Adrenal gland (tissue), 12 donors: ENCODE data around the gene SAV1. TPM values are rescaled to one million over a fixed set of nuclear protein-coding genes. Genes with fewer than 3 reads are reported as not detected.
A peak's percentile ranks its signal among the peaks of the same experiment; 100 is the strongest.

Experiments used
- DNase-seq, 7 donors: peaks; one replicate each; pipeline ENCODE4 v3.0.0-alpha.2; 2019 to 2020
- H3K27ac ChIP-seq, 5 donors: fragments of 200-600 bp; sonication (generic) in 4 of 5; 1 replicate in 3 of 5; 2 replicates in 2 of 5; pipeline versions ENCODE4 v1.5.1 to v1.8.0; 2016 to 2020; ENCODE audit warnings: mild to moderate bottlenecking in 1 of 5
- H3K27me3 ChIP-seq: fragments of 200-600 bp; 2 replicates; pipeline ENCODE4 v1.8.0; 2021
- H3K36me3 ChIP-seq, 2 donors: fragments of 200-600 bp; replicated peaks in 1 of 2; 1 replicate in 1 of 2; 2 replicates in 1 of 2; pipeline versions ENCODE4 v1.5.1 to v1.8.0; 2018 to 2022
- H3K4me1 ChIP-seq, 2 donors: fragments of 200-600 bp; replicated peaks in 1 of 2; 1 replicate in 1 of 2; 2 replicates in 1 of 2; pipeline versions ENCODE4 v1.5.1 to v1.8.0; 2018 to 2021
- H3K4me3 ChIP-seq, 4 donors: fragments of 200-600 bp; sonication (generic) in 3 of 4; one replicate each; pipeline ENCODE4 v1.5.1; 2016 to 2018
- H3K9me3 ChIP-seq, 3 donors: fragments of 200-600 bp; sonication (generic) in 1 of 3; replicated peaks in 1 of 3; 1 replicate in 2 of 3; 2 replicates in 1 of 3; pipeline versions ENCODE4 v1.5.1 to v1.8.0; 2016 to 2021
- CTCF ChIP-seq, 6 experiments: fragments of 450-650 bp in 4 of 6; fragments of 200-600 bp in 2 of 6; sonication (generic) in 1 of 6; IDR thresholded peaks; 1 replicate in 5 of 6; 2 replicates in 1 of 6; pipeline versions ENCODE4 v1.5.1 to v1.8.0; 2016 to 2021; ENCODE audit warnings: antibody characterized with exemption in 6 of 6, mild to moderate bottlenecking in 2 of 6, moderate library complexity in 1 of 6
- POLR2A ChIP-seq, 2 donors: fragments of 450-650 bp; IDR thresholded peaks; one replicate each; pipeline ENCODE4 v1.6.1; 2017; ENCODE audit warnings: antibody characterized with exemption in 2 of 2, mild to moderate bottlenecking in 2 of 2, moderate library complexity in 1 of 2
- WGBS, 4 donors: extraction: QIAGEN DNeasy Blood & Tissue Kit in 2 of 4; methylation state at CpG; one replicate each; pipeline versions ENCODE4 v1.1.5 to v1.1.7; 2013 to 2017; 5-methylcytosine and 5-hydroxymethylcytosine counted together
- intact Hi-C, 2 donors: fragments of 100-400 bp; cut with DNase I; formaldehyde crosslinking; loops; one replicate each; pipeline versions ENCODE4 v1.14.1 to v1.15.0; 2022 to 2023
- polyA plus RNA-seq, 3 donors: library from polyadenylated mRNA; stranded (reverse); fragments of 200-250 nt in 2 of 3; fragments of 350-450 nt in 1 of 3; fragmentation: Illumina TruSeq in 1 of 3; extraction: RNeasy Lipid Tissue Mini Kit (QIAGEN cat#74804) in 1 of 3; gene quantifications; one replicate each; pipeline ENCODE4 v1.2.3, GENCODE V29; 2013 to 2014
- total RNA-seq, 9 donors: library from RNA; depleted of rRNA in 4 of 9; stranded (reverse); fragments of >200 nt in 4 of 9; fragments of 120-200 nt in 1 of 9; fragmentation: NEBNext Ultra II Directional in 1 of 9; extraction: Animal tissue kit (Norgen Biotek cat#: 25700) in 1 of 9; gene quantifications; one replicate each; pipeline versions ENCODE4 v1.1.0 to v1.2.4, GENCODE V29; 2013 to 2023
- donor health status: healthy with polysubstance abuse.
- donor health status: Bipolar disorder and iron deficiency.
- donor health status: DM: yes; HTN: yes; CAD: no.
- donor health status: DM: no; HTN: no; CAD: no.
- donor health status: DM: no; HTN: no; CAD: no.
- donor health status: DM: yes; HTN: yes; CAD: no.

The SAV1 gene
- total and polyA plus RNA-seq, 12 donors, result 14.8 to 39.2 (median 26.9) TPM

- Histone ChIP-seq H3K27me3 (no peaks in the 10 kb centered on the region), H3K36me3 (peaks cover 0 to under 1% of the 10 kb centered on the region in 2 donors), H3K9me3 (no peaks in the 10 kb centered on the region), H3K4me1 (peaks cover 7 to 33% of the 10 kb centered on the region in 2 donors), H3K27ac (no peak overlapping the region), H3K4me3 (no peak overlapping the region)
- TF ChIP-seq CTCF (IDR thresholded peaks at IDR 0.05), result no peak
- TF ChIP-seq POLR2A (IDR thresholded peaks at IDR 0.05), result no peak
- intact Hi-C loops, result no loop called here
- peak in 3 of 7 donors; percentile 27 to 62 (median 35) for DNase-seq
- WGBS, 4 donors, result 82 to 94% (median 89%) methylated on average over 6 of the region's 6 CpGs
These were observed 8.7 kb downstream of the SAV1 start for GRCh38 chr14:50659327-50659974.

- peak overlapping the region in 3 of 5 donors; percentile 8 to 68 (median 52) for H3K27ac ChIP-seq
- DNase-seq, result peak in 1 of 7 donors; percentile 22
- peak overlapping the region in 1 of 4 donors; percentile 10 for H3K4me3 ChIP-seq
- no peaks in the 10 kb centered on the region for H3K36me3 ChIP-seq
- no peak for TF ChIP-seq POLR2A (IDR thresholded peaks at IDR 0.05)
- TF ChIP-seq CTCF (IDR thresholded peaks at IDR 0.05), result no peak
- WGBS, 4 donors, result 40 to 51% (median 44%) methylated on average over 6 of the region's 6 CpGs
- H3K27me3 ChIP-seq, result no peaks in the 10 kb centered on the region
- peaks cover 6 to 23% of the 10 kb centered on the region in 2 donors for H3K4me1 ChIP-seq
- intact Hi-C loops, result no loop called here
- no peaks in the 10 kb centered on the region for H3K9me3 ChIP-seq
These were observed 9.9 kb downstream of the SAV1 start for GRCh38 chr14:50658203-50658602.

- TF ChIP-seq CTCF (IDR thresholded peaks at IDR 0.05) (no peak), POLR2A (IDR thresholded peaks at IDR 0.05) (no peak)
- Histone ChIP-seq H3K4me3 (peak overlapping the region in 1 of 4 donors; percentile 10), H3K27ac (peak overlapping the region in 3 of 5 donors; percentile 8 to 68 (median 52)), H3K4me1 (peaks cover 6 to 23% of the 10 kb centered on the region in 2 donors), H3K9me3 (no peaks in the 10 kb centered on the region), H3K36me3 (no peaks in the 10 kb centered on the region), H3K27me3 (no peaks in the 10 kb centered on the region)
- WGBS, 4 donors, result 15 to 26% (median 20%) methylated on average over 2 of the region's 2 CpGs
- no peak for DNase-seq
- intact Hi-C loops, result no loop called here
These were observed 10.4 kb downstream of the SAV1 start for GRCh38 chr14:50657753-50658152.

- DNase-seq, result no peak
- intact Hi-C loops, result no loop called here
- Histone ChIP-seq H3K36me3 (no peaks in the 10 kb centered on the region), H3K4me1 (peaks cover 6 to 26% of the 10 kb centered on the region in 2 donors), H3K27ac (no peak overlapping the region), H3K27me3 (no peaks in the 10 kb centered on the region), H3K4me3 (no peak overlapping the region), H3K9me3 (no peaks in the 10 kb centered on the region)
- TF ChIP-seq POLR2A (IDR thresholded peaks at IDR 0.05), result no peak
- TF ChIP-seq CTCF (IDR thresholded peaks at IDR 0.05), result no peak
- 82 to 86% (median 84%) methylated on average over 6 of the region's 6 CpGs for WGBS, 4 donors
These were observed 11.3 kb downstream of the SAV1 start for GRCh38 chr14:50656776-50657175.
